Mammary epithelial cell (primary cell): ENCODE results near the gene TRPV6.

Experiments
- EZH2 ChIP-seq: IDR thresholded peaks from 2 replicates; pipeline ENCODE4 v1.6.1; 2012; ENCODE audit warnings: low read length, inconsistent platforms, borderline replicate concordance
- TF ChIP-seq, protein P1 (sequence below), 2 donors: IDR thresholded peaks in 1 of 2; conservative IDR thresholded peaks in 1 of 2; 2 replicates each; pipeline ENCODE4 v1.5.1; 2011 to 2012; ENCODE audit warnings: inconsistent platforms in 2 of 2, low read length in 2 of 2, mild to moderate bottlenecking in 2 of 2, control low read depth in 1 of 2, low read depth in 1 of 2; ENCODE audit not compliant: insufficient read depth in 1 of 2; ENCODE audit errors: extremely low read depth in 1 of 2

DNA sequence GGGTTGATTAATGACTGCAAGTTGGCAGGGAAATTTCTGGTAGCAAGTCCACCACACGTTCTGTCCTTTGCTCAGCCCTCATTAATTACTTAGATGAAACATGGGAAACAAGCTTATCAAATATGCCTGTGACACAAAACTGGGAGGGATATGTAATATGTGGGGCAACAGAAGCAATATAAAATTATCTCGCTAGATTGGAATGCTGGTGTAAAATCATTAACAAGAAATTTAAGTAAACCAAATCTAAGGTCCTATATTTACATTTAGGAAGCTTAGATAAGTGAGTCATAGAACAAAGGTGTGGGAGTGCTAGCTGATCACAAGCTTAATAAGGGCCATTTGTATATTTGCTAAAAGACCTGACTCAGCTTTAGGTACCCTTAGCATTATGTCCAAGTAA lies 24.5 kb upstream of the TRPV6 start:
- TF ChIP-seq, protein P1, sequence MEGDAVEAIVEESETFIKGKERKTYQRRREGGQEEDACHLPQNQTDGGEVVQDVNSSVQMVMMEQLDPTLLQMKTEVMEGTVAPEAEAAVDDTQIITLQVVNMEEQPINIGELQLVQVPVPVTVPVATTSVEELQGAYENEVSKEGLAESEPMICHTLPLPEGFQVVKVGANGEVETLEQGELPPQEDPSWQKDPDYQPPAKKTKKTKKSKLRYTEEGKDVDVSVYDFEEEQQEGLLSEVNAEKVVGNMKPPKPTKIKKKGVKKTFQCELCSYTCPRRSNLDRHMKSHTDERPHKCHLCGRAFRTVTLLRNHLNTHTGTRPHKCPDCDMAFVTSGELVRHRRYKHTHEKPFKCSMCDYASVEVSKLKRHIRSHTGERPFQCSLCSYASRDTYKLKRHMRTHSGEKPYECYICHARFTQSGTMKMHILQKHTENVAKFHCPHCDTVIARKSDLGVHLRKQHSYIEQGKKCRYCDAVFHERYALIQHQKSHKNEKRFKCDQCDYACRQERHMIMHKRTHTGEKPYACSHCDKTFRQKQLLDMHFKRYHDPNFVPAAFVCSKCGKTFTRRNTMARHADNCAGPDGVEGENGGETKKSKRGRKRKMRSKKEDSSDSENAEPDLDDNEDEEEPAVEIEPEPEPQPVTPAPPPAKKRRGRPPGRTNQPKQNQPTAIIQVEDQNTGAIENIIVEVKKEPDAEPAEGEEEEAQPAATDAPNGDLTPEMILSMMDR (conservative IDR thresholded peaks at IDR 0.05 in 1 of 2, IDR thresholded peaks at IDR 0.05 in 1 of 2; ENCODE audit: extremely low read depth in 1 of 2, insufficient read depth in 1 of 2, low read depth in 1 of 2, low read length in 2 of 2), result no peak
- TF ChIP-seq EZH2, result no peak
